HG02571 (cell line): ENCODE measurements around the gene STK4.
"Not testable (repeated sequence)": the region's sequence is repeated elsewhere in the genome, so short reads cannot be mapped to it uniquely, and the experiment has no call there.

Experiments
- ATAC-seq: cut with Tn5 transposase; IDR thresholded peaks from one replicate; pipeline ENCODE4 v1.9.1; 2021; ENCODE audit warnings: mild to moderate bottlenecking, moderate library complexity; ENCODE audit not compliant: unreplicated experiment

Gene STK4

DNA sequence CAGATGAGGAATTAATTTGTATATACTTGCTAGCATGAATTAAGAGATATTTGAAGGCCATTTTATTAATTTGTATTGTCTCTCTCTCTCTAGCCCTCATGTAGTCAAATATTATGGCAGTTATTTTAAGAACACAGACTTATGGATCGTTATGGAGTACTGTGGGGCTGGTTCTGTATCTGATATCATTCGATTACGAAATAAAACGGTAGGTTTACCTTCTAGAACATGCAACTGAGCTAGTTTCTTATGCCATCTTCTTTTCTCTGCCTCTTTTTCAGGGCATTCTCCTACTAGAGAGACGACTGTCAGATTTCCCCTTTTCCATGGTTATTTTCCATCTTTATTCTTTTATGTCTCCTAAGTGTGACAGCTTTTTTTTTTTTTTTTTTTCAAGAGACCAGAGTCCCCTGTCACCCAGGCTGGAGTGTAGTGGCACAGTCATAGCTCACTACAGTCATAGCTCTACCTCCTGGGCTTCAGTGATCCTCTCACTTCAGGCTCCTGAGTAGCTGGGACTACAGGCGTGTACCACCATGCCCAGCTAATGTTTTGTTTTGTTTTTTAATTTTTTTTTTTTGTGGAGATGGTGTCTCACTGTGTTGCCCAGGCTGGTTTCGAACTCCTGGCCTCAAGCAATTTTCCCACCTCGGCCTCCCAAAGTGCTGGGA lies 15.6 kb downstream of the STK4 start:
- no peak for ATAC-seq

GRCh38 chr20:44983093-44983674 lies 16.9 kb downstream of the STK4 start:
- no peak for ATAC-seq

DNA sequence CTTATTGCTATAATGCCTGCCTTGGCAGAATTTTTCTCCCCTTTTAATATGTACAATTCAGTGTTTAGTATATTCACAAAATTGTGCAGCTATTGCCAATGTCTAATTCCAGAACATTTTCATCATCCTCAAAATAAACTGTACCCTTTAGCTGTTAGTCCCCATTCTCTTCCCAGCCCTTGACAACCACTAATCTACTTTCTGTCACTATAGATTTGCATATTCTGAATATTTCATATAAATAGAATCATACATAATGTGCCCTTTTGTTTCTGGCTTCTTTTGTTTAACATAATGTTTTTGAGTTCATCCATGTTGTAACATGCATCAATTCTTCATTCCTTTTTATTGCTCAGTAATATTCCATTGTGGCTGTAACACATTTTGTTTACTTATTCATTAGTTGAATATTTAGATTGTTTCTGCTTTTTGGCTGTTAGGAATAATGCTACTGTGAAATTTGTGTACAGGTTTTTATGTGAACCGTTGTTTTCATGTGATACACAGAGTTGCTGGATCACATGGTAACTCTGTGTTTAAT lies 22.4 kb downstream of the STK4 start:
- no peak for ATAC-seq

- ATAC-seq, result no peak
Measured at GRCh38 chr20:44990425-44990824, 24.1 kb downstream of the STK4 start.

DNA sequence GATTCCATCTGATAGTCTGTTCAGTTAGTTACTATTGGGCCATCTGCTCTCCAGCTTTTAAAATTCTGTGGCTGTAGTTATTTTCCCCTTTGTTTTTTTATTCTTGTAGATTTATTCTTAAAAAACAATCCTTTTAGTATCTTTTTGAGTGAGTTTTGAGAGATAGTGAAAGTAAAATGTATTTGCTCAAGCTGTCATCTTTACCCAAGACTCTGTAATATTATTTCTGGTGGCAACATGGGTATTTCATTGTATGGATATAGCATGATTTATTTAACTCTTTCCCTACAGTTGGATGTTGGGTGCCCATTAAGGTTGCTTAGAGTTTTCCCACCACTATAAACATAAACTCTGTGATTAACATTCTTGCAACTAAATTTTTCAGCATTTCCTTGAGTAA lies 24.6 kb downstream of the STK4 start:
- no peak for ATAC-seq

DNA sequence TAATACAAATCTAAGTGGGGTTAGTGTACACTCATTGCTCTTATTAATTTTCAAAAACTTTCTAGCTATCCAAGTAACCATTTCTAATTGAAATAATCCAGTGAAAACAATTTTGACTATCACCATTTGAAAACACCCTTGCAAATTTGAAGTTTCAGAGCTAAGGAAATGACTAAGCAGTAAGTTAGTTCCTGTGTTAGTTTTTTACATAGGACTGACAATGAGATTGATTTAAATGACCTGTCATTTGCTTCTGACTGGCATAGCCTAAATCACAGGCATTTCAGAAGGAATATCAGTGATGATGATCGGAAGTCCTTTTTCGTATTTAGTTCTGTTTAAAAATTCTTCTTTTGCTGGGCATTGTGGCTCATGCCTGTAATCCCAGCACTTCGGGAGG lies 27.0 kb downstream of the STK4 start:
- ATAC-seq, result no peak

GRCh38 chr20:44997171-44997570 lies 30.9 kb downstream of the STK4 start:
- no peak for ATAC-seq

GRCh38 chr20:44997668-44998067 lies 31.4 kb downstream of the STK4 start:
- ATAC-seq, result no peak

DNA sequence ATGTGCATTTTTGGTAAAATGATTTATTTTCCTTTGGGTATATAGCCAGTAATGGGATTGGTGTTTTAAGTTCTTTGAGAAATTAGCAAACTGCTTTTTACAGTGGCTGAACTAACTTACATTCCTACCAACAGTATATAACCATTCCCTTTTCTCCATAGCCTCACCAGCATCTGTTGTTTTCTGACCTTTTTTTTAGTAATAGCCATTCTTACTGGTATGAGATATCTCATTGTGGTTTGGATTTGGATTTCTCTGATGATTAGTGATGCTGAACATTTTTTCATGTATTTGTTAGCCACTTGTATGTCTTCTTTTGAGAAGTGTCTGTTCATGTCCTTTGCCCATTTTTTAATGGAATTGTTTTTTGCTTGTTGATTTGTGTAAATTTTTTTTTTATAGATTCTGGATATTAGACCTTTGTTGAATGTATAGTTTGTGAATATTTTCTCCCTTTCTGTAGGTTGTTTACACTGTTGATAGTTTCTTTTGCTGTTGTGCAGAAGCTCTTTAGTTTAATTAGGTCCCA lies 42.3 kb downstream of the STK4 start:
- ATAC-seq, result no peak

- no peak for ATAC-seq
Measured at GRCh38 chr20:45010399-45010828, 44.1 kb downstream of the STK4 start.

GRCh38 chr20:45011108-45011526 lies 44.8 kb downstream of the STK4 start:
- ATAC-seq, result no peak

GRCh38 chr20:45012682-45013302 lies 46.5 kb downstream of the STK4 start:
- no peak for ATAC-seq

- ATAC-seq, result not testable (repeated sequence)
Measured at GRCh38 chr20:45014131-45014530, 47.8 kb downstream of the STK4 start.

- no peak for ATAC-seq
Measured at GRCh38 chr20:45014671-45015415, 48.5 kb downstream of the STK4 start.

GRCh38 chr20:45016089-45016671 lies 49.9 kb downstream of the STK4 start:
- no peak for ATAC-seq

GRCh38 chr20:45017281-45017680 lies 51.0 kb downstream of the STK4 start:
- no peak for ATAC-seq

DNA sequence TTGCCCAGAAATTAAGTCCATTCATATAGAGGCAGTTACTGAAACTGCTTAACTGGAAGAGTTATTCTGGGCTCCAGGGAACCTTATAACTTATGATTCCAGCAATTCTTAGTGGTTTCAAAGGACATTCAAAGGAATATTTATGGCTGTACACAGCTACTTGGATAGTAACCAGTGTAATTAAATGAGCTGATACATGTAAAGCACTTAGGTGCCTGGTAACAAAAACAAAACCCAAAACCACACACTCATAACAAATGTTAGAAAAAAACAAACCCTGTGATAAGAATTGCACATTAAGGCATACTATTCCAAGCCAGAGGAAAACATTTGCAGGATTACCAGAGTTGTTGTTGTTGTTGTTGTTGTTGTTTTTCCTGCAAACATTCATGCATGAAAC lies 51.5 kb downstream of the STK4 start:
- ATAC-seq, result no peak

- ATAC-seq, result no peak
Measured at GRCh38 chr20:45019027-45019761, 52.9 kb downstream of the STK4 start.

DNA sequence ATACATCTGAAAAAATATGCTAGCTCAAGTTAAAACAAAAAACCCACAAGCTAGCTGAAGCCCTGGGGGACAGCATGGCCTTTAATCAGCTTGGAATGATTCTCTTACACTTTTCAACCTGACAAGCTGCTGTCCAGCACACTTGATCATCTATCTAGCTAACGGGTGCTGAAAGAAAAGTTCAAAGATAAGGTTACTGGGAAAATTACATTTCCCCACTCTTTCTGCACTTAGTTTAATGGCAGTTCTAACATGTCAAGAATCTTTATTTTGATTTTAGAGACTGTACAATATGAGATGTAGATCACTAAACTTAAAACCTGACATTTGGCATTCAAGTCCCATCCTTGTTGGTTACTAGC lies 53.4 kb downstream of the STK4 start:
- no peak for ATAC-seq

- ATAC-seq, result no peak
Measured at GRCh38 chr20:45020236-45020886, 54.0 kb downstream of the STK4 start.
